Activated naive CD8-positive, alpha-beta T cell treated with anti-CD3 and anti-CD28 coated beads, Interleukin-2, amount 50 U/mL, for 24 hours (primary cell): ENCODE measurements around the gene TATDN2.
"Not testable (repeated sequence)": the region's sequence is repeated elsewhere in the genome, so short reads cannot be mapped to it uniquely, and the experiment has no call there.

ENCODE experiments used
- ATAC-seq: fragments of 150-1000 bp; cut with Tn5 transposase; one replicate; pipeline ENCODE4 v1.10.0; 2021
- DNase-seq: peaks from one replicate; pipeline ENCODE4 v3.0.0; 2021
- H3K27ac Mint-ChIP-seq: one replicate; pipeline ENCODE4 v1.8.0; 2021; ENCODE audit warnings: mild to moderate bottlenecking, mixed read lengths
- H3K27me3 Mint-ChIP-seq: one replicate; pipeline ENCODE4 v1.8.0; 2021; ENCODE audit warnings: mixed read lengths
- H3K36me3 Mint-ChIP-seq: one replicate; pipeline ENCODE4 v1.8.0; 2021; ENCODE audit warnings: low read depth, mixed read lengths
- H3K4me1 Mint-ChIP-seq: one replicate; pipeline ENCODE4 v1.8.0; 2021; ENCODE audit warnings: mixed read lengths
- H3K4me3 Mint-ChIP-seq: one replicate; pipeline ENCODE4 v1.8.0; 2021; ENCODE audit warnings: mild to moderate bottlenecking, moderate library complexity, mixed read lengths
- H3K9me3 Mint-ChIP-seq: one replicate; pipeline ENCODE4 v1.8.0; 2021; ENCODE audit warnings: mixed read lengths

The TATDN2 gene

GRCh38 chr3:10287936-10288574 lies 39.8 kb downstream of the TATDN2 start:
- H3K4me1 Mint-ChIP-seq, result peaks cover 37% of the 10 kb centered on the region
- H3K9me3 Mint-ChIP-seq, result no peaks in the 10 kb centered on the region
- H3K27me3 Mint-ChIP-seq, result no peaks in the 10 kb centered on the region
- DNase-seq (no peak), ATAC-seq (no peak)
- no peak overlapping the region for H3K27ac Mint-ChIP-seq
- H3K36me3 Mint-ChIP-seq, result peaks cover 28% of the 10 kb centered on the region
- H3K4me3 Mint-ChIP-seq, result no peak overlapping the region

DNA sequence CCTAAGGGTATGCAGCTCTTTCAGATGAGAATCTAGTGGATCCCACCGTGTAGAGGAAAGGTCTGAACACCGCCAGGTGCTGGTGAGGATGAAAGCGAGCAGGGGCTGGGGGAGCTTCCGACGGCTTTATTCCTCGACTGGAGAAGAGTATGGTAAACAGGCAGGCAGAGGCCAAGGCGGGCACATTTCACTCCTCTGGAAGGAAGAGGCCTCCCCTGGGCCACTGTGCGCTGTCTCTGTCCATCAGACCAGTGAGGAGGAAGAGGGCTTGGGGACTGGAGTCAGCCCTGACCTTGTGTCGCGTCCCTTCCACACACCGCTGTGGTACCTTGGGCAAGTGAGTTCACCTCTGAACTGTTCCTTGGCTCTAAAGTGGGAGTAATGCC lies 40.3 kb downstream of the TATDN2 start:
- Mint-ChIP-seq H3K36me3 (peaks cover 23% of the 10 kb centered on the region), H3K9me3 (no peaks in the 10 kb centered on the region), H3K27me3 (no peaks in the 10 kb centered on the region), H3K4me1 (peaks cover 37% of the 10 kb centered on the region), H3K27ac (no peak overlapping the region), H3K4me3 (no peak overlapping the region)
- DNase-seq (no peak), ATAC-seq (no peak)

GRCh38 chr3:10289077-10289476 lies 40.8 kb downstream of the TATDN2 start:
- H3K27ac Mint-ChIP-seq, result no peak overlapping the region
- ATAC-seq, result no peak
- H3K27me3 Mint-ChIP-seq, result no peaks in the 10 kb centered on the region
- no peaks in the 10 kb centered on the region for H3K9me3 Mint-ChIP-seq
- no peak overlapping the region for H3K4me3 Mint-ChIP-seq
- DNase-seq, result no peak
- peaks cover 18% of the 10 kb centered on the region for H3K36me3 Mint-ChIP-seq
- peaks cover 32% of the 10 kb centered on the region for H3K4me1 Mint-ChIP-seq

DNA sequence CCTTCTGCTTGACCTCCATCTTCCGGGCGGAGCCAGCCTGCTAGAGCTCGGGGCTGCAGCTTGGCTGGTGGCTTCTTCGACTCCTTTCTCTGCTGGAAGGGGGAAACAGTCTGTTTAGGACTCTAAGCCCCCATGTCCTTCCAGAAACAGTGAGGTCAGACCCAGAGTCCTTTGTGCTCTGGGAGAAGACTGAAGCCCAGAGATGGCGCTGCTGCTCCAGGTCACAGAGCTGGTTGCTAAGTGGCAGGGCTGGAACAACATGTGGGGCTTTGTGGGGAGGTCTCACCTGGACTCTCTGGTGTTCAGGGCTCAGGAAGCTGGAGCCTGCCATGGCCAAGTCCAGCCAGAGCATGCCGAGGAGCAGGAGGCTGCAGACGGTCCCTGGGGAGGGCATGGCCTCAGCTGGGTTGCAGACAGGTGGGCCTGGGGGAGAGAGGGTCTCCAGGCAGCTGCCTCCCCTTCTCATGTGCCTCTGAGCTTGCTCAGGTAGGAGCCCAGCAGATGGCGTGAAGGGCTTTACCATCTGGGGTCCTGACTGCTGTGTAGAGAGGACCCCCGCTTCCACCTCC lies 41.6 kb downstream of the TATDN2 start:
- Mint-ChIP-seq H3K4me3 (no peak overlapping the region), H3K27ac (peak overlapping the region; percentile 22), H3K36me3 (peaks cover 19% of the 10 kb centered on the region), H3K4me1 (peaks cover 24% of the 10 kb centered on the region), H3K27me3 (no peaks in the 10 kb centered on the region), H3K9me3 (no peaks in the 10 kb centered on the region)
- DNase-seq (no peak), ATAC-seq (no peak)

DNA sequence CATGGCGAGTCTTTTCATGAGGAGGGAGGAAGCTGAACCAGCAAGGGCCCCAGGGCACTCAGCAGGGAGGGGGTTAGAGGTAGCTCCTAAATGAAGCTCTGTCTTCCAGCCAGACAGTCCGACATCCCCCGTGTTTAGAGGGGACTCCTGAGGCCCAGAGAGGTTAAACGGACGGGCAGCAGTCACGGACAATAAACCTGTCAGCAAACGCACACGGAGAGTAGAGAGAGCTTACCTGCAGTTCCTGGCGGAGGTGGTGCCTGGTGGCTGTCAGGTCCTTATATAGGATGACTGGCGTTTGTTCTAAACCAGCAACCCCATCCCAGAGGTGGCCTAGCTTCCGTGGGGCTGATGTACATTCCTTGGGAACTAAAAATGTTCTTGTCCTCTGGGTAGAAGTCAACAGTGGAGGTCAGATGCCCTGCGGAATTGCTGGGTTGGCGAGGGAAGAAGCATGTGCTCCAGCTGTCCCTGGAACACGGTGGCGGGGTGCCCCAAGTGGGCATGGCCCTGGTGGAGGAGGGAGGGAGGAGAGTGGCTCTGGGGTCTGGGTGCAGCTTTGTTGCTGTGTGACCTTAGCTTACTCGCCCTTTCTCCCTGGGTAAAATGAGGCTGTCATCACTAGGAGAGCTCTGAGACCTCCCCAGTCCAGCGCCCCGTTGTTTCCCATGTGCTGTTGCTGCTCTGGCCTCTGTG lies 42.4 kb downstream of the TATDN2 start:
- H3K27me3 Mint-ChIP-seq, result no peaks in the 10 kb centered on the region
- H3K27ac Mint-ChIP-seq, result no peak overlapping the region
- no peaks in the 10 kb centered on the region for H3K9me3 Mint-ChIP-seq
- ATAC-seq (no peak), DNase-seq (no peak)
- H3K4me3 Mint-ChIP-seq, result no peak overlapping the region
- H3K4me1 Mint-ChIP-seq, result peaks cover 18% of the 10 kb centered on the region
- H3K36me3 Mint-ChIP-seq, result peaks cover 23% of the 10 kb centered on the region

GRCh38 chr3:10291641-10292040 lies 43.4 kb downstream of the TATDN2 start:
- peak overlapping the region; percentile 16 for H3K27ac Mint-ChIP-seq
- ATAC-seq, result no peak
- DNase-seq, result no peak
- peaks cover 18% of the 10 kb centered on the region for H3K4me1 Mint-ChIP-seq
- peaks cover 27% of the 10 kb centered on the region for H3K36me3 Mint-ChIP-seq
- no peaks in the 10 kb centered on the region for H3K27me3 Mint-ChIP-seq
- no peaks in the 10 kb centered on the region for H3K9me3 Mint-ChIP-seq
- no peak overlapping the region for H3K4me3 Mint-ChIP-seq

DNA sequence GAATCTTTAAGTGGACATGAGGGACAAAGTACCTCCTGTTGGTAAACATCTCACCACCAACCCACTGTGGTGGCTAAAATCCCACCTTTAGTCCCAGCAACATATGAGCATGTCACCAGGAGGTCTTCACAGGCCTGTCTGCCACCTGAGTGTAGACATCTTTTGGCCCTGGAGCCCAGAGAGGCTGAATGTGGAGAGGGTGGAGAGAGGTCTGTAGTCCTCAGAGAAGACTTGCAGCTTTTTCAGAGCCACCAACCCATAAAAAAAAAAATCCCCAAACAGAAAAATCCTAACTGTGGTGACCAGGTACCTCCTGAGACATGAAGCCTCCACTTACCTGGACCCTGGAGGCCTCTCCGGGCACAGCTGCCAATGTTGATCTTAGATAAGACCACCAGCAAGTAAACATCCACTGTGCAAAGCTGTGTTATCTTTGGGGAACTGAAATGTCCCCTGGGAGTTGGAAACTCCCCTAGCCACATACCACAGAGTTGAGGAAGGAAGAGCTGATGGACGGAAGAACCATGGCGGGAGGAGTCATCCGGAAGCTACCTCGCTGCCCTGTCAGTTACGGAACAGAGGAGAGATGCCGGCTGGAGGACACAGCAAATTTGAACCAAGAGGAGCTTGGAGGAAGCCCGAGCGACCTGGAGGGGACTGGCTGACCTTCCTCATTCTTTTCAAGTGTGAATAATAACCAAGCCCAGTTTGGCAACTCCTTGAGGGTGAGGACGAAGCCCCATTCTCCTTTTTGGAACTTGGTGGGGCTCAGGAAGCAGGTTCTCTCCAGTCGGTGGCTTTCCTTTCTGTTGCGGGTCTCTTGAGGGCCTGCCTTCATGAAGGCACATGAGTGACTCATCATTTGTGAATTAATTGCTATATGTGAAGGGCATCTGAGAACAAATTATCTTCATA lies 44.5 kb downstream of the TATDN2 start, which contains the start of gene GHRL:
Gene GHRL (minus strand): TSS at position 443 of the 915 bp plus-strand sequence. CDS start 2,767 bp downstream, outside the sequence.
- DNase-seq, result peak; percentile 19
- H3K27me3 Mint-ChIP-seq, result no peaks in the 10 kb centered on the region
- no peak for ATAC-seq
- peaks cover 18% of the 10 kb centered on the region for H3K4me1 Mint-ChIP-seq
- peak within 1 kb of the TSS; percentile 64 for H3K27ac Mint-ChIP-seq
- H3K36me3 Mint-ChIP-seq, result peaks cover 24% of the 10 kb centered on the region
- no peaks in the 10 kb centered on the region for H3K9me3 Mint-ChIP-seq
- H3K4me3 Mint-ChIP-seq, result no peak within 1 kb of the TSS

GRCh38 chr3:10294030-10294586 lies 45.8 kb downstream of the TATDN2 start:
- no peak overlapping the region for H3K4me3 Mint-ChIP-seq
- H3K9me3 Mint-ChIP-seq, result no peaks in the 10 kb centered on the region
- H3K27ac Mint-ChIP-seq, result no peak overlapping the region
- H3K4me1 Mint-ChIP-seq, result peaks cover 21% of the 10 kb centered on the region
- H3K36me3 Mint-ChIP-seq, result peaks cover 29% of the 10 kb centered on the region
- DNase-seq, result no peak
- H3K27me3 Mint-ChIP-seq, result no peaks in the 10 kb centered on the region
- no peak for ATAC-seq

DNA sequence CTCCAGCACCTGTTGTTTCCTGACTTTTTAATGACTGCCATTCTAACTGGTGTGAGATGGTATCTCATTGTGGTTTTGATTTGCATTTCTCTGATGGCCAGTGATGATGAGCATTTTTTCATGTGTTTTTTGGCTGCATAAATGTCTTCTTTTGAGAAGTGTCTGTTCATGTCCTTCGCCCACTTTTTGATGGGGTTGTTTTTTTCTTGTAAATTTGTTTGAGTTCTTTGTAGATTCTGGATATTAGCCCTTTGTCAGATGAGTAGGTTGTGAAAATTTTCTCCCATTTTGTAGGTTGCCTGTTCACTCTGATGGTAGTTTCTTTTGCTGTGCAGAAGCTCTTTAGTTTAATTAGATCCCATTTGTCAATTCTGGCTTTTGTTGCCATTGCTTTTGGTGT lies 49.8 kb downstream of the TATDN2 start:
- ATAC-seq, H3K27me3 Mint-ChIP-seq, H3K27ac Mint-ChIP-seq, DNase-seq, H3K4me3 Mint-ChIP-seq, H3K9me3 Mint-ChIP-seq: not testable (repeated sequence)
- H3K36me3 Mint-ChIP-seq, result peaks cover 48% of the 10 kb centered on the region
- peaks cover 15% of the 10 kb centered on the region for H3K4me1 Mint-ChIP-seq

DNA sequence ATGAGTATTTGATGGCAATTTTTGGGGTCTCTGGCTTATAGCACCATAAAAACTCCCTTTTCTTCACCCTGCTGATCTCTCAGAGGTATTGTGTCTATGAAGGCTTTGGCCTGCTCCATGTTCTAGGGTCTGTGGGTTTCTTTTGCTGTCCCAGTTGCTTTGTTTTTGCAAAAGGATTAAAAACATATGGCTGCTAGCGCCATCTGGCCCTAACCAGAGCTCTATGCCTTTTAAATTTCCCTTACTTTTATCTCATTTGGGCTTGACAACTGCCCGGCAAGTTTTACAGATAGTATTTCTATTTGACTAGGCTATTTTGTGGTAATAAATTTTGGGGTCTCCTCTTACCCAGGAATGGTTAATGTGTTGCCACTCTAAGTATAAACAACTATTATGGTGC lies 50.9 kb downstream of the TATDN2 start:
- H3K36me3 Mint-ChIP-seq, result peaks cover 57% of the 10 kb centered on the region
- no peaks in the 10 kb centered on the region for H3K9me3 Mint-ChIP-seq
- H3K4me1 Mint-ChIP-seq, result peaks cover 11% of the 10 kb centered on the region
- H3K4me3 Mint-ChIP-seq, result no peak overlapping the region
- no peaks in the 10 kb centered on the region for H3K27me3 Mint-ChIP-seq
- no peak for ATAC-seq
- H3K27ac Mint-ChIP-seq, result peak overlapping the region; percentile 78
- DNase-seq, result no peak

DNA sequence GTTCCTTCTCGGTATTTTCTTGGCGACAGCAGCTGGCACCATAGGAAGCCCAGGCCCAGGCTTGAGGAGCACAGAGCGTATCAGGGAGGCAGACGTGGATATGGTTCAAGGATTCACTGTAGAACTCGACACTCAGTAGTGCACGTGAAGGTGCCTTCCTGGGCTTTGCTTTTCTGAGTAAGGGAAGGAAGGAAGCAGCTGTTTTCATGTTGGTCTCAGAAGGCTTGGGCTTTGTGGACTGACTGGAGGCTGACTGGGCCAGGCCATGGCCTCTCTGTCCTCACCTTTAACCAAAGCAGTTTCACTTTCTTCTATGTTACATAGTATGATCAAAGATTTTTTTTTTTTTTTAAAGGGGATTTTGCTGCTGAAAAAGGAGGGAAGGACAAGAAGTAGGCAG lies 51.4 kb downstream of the TATDN2 start:
- Mint-ChIP-seq H3K9me3 (no peaks in the 10 kb centered on the region), H3K36me3 (peaks cover 54% of the 10 kb centered on the region), H3K27me3 (no peaks in the 10 kb centered on the region), H3K27ac (peak overlapping the region; percentile 78), H3K4me3 (no peak overlapping the region), H3K4me1 (peaks cover 11% of the 10 kb centered on the region)
- DNase-seq (no peak), ATAC-seq (peak; percentile 64)

DNA sequence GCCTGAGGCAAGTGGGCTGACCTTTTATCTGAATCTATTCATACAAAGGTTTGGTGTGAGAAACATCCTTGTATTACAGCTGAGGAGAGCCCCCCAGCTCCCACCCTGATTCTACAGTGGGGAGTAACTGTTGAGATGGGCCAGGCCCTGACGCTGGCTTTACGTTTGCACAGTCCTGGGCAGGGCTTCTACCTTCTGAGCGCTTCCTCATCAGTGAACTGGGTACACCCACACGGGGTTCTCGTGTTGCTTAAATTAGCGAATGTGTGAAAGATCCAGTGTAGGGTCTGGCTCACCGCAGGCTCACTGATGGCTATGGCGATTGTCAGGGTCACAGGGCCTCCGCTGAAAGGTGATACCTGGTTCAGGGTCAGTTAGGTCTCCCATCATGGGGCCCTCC lies 51.8 kb downstream of the TATDN2 start:
- ATAC-seq (peak; percentile 7), DNase-seq (no peak)
- H3K27ac Mint-ChIP-seq, result no peak overlapping the region
- H3K36me3 Mint-ChIP-seq, result peaks cover 53% of the 10 kb centered on the region
- H3K9me3 Mint-ChIP-seq, result no peaks in the 10 kb centered on the region
- H3K4me3 Mint-ChIP-seq, result no peak overlapping the region
- H3K27me3 Mint-ChIP-seq, result no peaks in the 10 kb centered on the region
- peaks cover 11% of the 10 kb centered on the region for H3K4me1 Mint-ChIP-seq

- Mint-ChIP-seq H3K4me1 (peaks cover 11% of the 10 kb centered on the region), H3K36me3 (peaks cover 63% of the 10 kb centered on the region), H3K27me3 (no peaks in the 10 kb centered on the region), H3K4me3 (no peak overlapping the region), H3K27ac (no peak overlapping the region), H3K9me3 (no peaks in the 10 kb centered on the region)
- DNase-seq (no peak), ATAC-seq (no peak)
Measured at GRCh38 chr3:10303105-10303504, 54.8 kb downstream of the TATDN2 start.

DNA sequence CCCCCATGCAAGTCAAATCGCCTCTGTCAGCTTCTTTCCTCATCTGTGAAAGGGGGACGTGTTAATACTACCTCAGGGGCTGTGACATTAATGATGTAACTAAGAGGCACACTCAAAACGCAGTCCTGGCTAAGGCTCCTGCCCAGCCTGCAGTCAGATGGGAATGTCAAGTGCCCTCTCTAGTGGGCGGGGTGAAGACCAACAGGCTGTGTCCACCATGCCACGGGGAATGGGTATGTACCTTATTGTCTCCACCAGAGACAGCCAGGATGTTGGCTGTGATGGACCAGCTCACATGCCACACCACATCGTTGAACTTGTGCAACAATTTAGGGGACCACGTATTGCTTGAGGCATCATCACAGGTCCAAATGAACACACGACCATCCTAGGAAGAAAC lies 55.5 kb downstream of the TATDN2 start:
- Mint-ChIP-seq H3K27ac (no peak overlapping the region), H3K4me3 (no peak overlapping the region), H3K27me3 (no peaks in the 10 kb centered on the region), H3K4me1 (peaks cover 11% of the 10 kb centered on the region), H3K9me3 (no peaks in the 10 kb centered on the region), H3K36me3 (peaks cover 63% of the 10 kb centered on the region)
- ATAC-seq, result no peak
- no peak for DNase-seq
